ENCODE measurements around the gene MANBA. TPM values are rescaled to one million over a fixed set of nuclear protein-coding genes. Genes with fewer than 3 reads are reported as not detected.
"Not testable (repeated sequence)": the region's sequence is repeated elsewhere in the genome, so short reads cannot be mapped to it uniquely, and the experiment has no call there.

MANBA gene
- total RNA-seq, 6 experiments from 2014 or later = 11.3 to 18.2 (median 13.9) TPM

- DNase-seq (no peak), ATAC-seq (no peak)
- Histone ChIP-seq H3K4me3 (no peak overlapping the region), H3K9me3 (no peaks in the 10 kb centered on the region), H3K27me3 (no peaks in the 10 kb centered on the region), H3K4me1 (no peaks in the 10 kb centered on the region), H3K27ac (no peak overlapping the region), H3K36me3 (no peaks in the 10 kb centered on the region)
- TF ChIP-seq, protein P1, sequence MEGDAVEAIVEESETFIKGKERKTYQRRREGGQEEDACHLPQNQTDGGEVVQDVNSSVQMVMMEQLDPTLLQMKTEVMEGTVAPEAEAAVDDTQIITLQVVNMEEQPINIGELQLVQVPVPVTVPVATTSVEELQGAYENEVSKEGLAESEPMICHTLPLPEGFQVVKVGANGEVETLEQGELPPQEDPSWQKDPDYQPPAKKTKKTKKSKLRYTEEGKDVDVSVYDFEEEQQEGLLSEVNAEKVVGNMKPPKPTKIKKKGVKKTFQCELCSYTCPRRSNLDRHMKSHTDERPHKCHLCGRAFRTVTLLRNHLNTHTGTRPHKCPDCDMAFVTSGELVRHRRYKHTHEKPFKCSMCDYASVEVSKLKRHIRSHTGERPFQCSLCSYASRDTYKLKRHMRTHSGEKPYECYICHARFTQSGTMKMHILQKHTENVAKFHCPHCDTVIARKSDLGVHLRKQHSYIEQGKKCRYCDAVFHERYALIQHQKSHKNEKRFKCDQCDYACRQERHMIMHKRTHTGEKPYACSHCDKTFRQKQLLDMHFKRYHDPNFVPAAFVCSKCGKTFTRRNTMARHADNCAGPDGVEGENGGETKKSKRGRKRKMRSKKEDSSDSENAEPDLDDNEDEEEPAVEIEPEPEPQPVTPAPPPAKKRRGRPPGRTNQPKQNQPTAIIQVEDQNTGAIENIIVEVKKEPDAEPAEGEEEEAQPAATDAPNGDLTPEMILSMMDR (IDR thresholded peaks at IDR 0.05) = no peak
- no peak for TF ChIP-seq POLR2A (IDR thresholded peaks at IDR 0.05)
- intact Hi-C loops (cut with DNase I) = no loop called here
- 97% methylated on average over 3 of the region's 3 CpGs for WGBS (ENCODE audit: insufficient coverage, low coverage, low lambda C conversion rate, missing lambda C conversion rate)
These were observed 27.7 kb downstream of the MANBA start for GRCh38 chr4:102733084-102733483.

- no peak for ATAC-seq
- Histone ChIP-seq H3K4me1 (no peaks in the 10 kb centered on the region), H3K27me3 (no peaks in the 10 kb centered on the region), H3K27ac (no peak overlapping the region), H3K9me3 (no peaks in the 10 kb centered on the region), H3K36me3 (no peaks in the 10 kb centered on the region), H3K4me3 (no peak overlapping the region)
- DNase-seq = no peak
- intact Hi-C loops (cut with DNase I) = no loop called here
- TF ChIP-seq, protein P1 (IDR thresholded peaks at IDR 0.05) = no peak
- TF ChIP-seq POLR2A (IDR thresholded peaks at IDR 0.05) = no peak
- WGBS (ENCODE audit: insufficient coverage, low coverage, low lambda C conversion rate, missing lambda C conversion rate) = 89% methylated on average over 5 of the region's 5 CpGs
These were observed 28.1 kb downstream of the MANBA start for GRCh38 chr4:102732678-102733077.

DNA sequence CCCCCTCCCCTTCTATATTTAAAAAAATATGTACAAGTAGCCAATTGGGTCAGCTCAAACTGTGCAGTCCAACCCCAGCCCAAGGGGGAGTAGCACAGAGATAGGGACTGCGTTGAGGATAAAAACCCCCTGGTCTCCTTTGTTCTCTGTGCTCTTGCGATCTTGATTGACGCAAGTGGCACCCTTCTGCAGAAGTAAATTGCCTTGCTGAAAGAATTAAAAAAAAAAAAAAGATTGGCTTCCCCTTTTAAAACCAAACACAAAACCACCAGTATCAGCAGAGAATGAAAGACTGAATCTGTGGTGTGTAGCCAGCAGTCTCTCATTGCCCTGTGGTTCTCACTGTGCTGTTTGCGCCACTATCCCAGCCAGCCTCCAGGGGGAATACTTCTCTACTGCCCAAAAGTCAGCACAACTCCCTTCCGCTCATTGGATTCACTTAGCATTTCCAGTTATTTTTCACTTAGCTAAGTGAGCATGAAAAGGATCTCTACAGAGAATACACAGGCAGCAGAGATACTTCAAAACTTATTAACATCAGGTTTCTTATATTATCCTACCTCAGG lies 29.7 kb downstream of the MANBA start:
- DNase-seq (no peak), ATAC-seq (peak in 1 of 4 donors; percentile 44)
- Histone ChIP-seq H3K27ac (no peak overlapping the region), H3K4me3 (no peak overlapping the region), H3K36me3 (no peaks in the 10 kb centered on the region), H3K27me3 (no peaks in the 10 kb centered on the region), H3K9me3 (no peaks in the 10 kb centered on the region), H3K4me1 (peaks cover 0 to 1% (median 0%) of the 10 kb centered on the region in 4 donors)
- intact Hi-C loops (cut with DNase I) = no loop called here
- TF ChIP-seq, protein P1 (IDR thresholded peaks at IDR 0.05) = peak in 1 of 4 donors; percentile 3
- TF ChIP-seq POLR2A (IDR thresholded peaks at IDR 0.05) = no peak
- 98% methylated on average over 4 of the region's 5 CpGs for WGBS (ENCODE audit: insufficient coverage, low coverage, low lambda C conversion rate, missing lambda C conversion rate)

GRCh38 chr4:102729486-102729885 lies 31.3 kb downstream of the MANBA start:
- H3K36me3 ChIP-seq; H3K27me3 ChIP-seq; H3K9me3 ChIP-seq; H3K27ac ChIP-seq; H3K4me3 ChIP-seq; intact Hi-C loops (cut with DNase I); DNase-seq; ATAC-seq: not testable (repeated sequence)
- H3K4me1 ChIP-seq = peaks cover 0 to 12% (median 2%) of the 10 kb centered on the region in 4 donors
- WGBS (ENCODE audit: insufficient coverage, low coverage, low lambda C conversion rate, missing lambda C conversion rate) = 57% methylated on average over 1 of the region's 3 CpGs

- H3K9me3 ChIP-seq; ATAC-seq; H3K27me3 ChIP-seq; DNase-seq; H3K4me3 ChIP-seq; H3K27ac ChIP-seq; intact Hi-C loops (cut with DNase I); H3K36me3 ChIP-seq: not testable (repeated sequence)
- WGBS (ENCODE audit: insufficient coverage, low coverage, low lambda C conversion rate, missing lambda C conversion rate) = 96% methylated on average over 3 of the region's 3 CpGs
- H3K4me1 ChIP-seq = peaks cover 0 to 12% (median 2%) of the 10 kb centered on the region in 4 donors
These were observed 33.8 kb downstream of the MANBA start for GRCh38 chr4:102726919-102727318.

DNA sequence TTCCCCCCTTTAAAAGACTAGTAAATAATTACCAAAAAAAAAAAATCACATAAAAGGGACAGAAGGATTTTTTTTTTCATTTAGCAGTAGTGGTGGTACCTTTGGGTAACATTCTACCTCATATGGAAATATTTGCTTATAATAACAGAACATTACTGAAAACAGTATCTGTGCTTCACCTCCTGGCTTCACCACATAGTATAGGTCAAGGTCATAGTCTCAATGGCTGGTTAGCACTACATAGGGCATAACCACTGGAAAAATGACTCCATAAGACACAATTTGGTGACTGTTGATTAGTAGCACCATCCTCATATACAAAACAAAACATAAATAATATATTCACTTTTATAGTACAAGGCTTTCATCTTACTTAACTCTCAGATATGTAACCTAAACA lies 34.7 kb downstream of the MANBA start:
- no peak for TF ChIP-seq POLR2A (IDR thresholded peaks at IDR 0.05)
- TF ChIP-seq, protein P1 (IDR thresholded peaks at IDR 0.05) = no peak
- Histone ChIP-seq H3K36me3 (no peaks in the 10 kb centered on the region), H3K9me3 (no peaks in the 10 kb centered on the region), H3K27ac (no peak overlapping the region), H3K27me3 (no peaks in the 10 kb centered on the region), H3K4me3 (no peak overlapping the region), H3K4me1 (peaks cover 0 to 12% (median 2%) of the 10 kb centered on the region in 4 donors)
- intact Hi-C loops (cut with DNase I) = no loop called here
- DNase-seq (no peak), ATAC-seq (no peak)
